Heart right ventricle (tissue), 16 donors: ENCODE data around the gene TAL1. TPM values are rescaled to one million over a fixed set of nuclear protein-coding genes. Genes with fewer than 3 reads are reported as not detected.
"Not testable (repeated sequence)": the region's sequence is repeated elsewhere in the genome, so short reads cannot be mapped to it uniquely, and the experiment has no call there.

ENCODE experiments used
- ATAC-seq, 8 donors: fragments of 200-7000 bp; cut with Tn5 transposase; one replicate each; pipeline ENCODE4 v1.9.1; 2020; ENCODE audit warnings: mild to moderate bottlenecking in 8 of 8, moderate library complexity in 8 of 8, moderate number of reproducible peaks in 1 of 8
- DNase-seq, 2 donors: peaks; one replicate each; pipeline ENCODE4 v3.0.0-alpha.2; 2020
- H3K27ac ChIP-seq, 10 donors: fragments of 200-600 bp; sonication (generic) in 2 of 10; one replicate each; pipeline versions ENCODE4 v1.5.0 to v1.8.0; 2020 to 2022; ENCODE audit warnings: mild to moderate bottlenecking in 3 of 10
- H3K27me3 ChIP-seq, 7 donors: fragments of 200-600 bp; one replicate each; pipeline ENCODE4 v1.8.0; 2021 to 2022; ENCODE audit warnings: mild to moderate bottlenecking in 2 of 7
- H3K36me3 ChIP-seq, 9 donors: fragments of 200-600 bp; sonication (generic) in 1 of 9; one replicate each; pipeline versions ENCODE4 v1.5.0 to v1.8.0; 2020 to 2022; ENCODE audit warnings: mild to moderate bottlenecking in 2 of 9
- H3K4me1 ChIP-seq, 9 donors: fragments of 200-600 bp; sonication (generic) in 1 of 9; one replicate each; pipeline versions ENCODE4 v1.5.0 to v1.8.0; 2020 to 2022; ENCODE audit warnings: mild to moderate bottlenecking in 4 of 9
- H3K4me3 ChIP-seq, 10 donors: fragments of 200-600 bp; sonication (generic) in 2 of 10; one replicate each; pipeline versions ENCODE4 v1.5.0 to v1.8.0; 2020 to 2022; ENCODE audit warnings: mild to moderate bottlenecking in 7 of 10, moderate library complexity in 2 of 10
- H3K9me3 ChIP-seq, 11 donors: fragments of 200-600 bp in 10 of 11; sonication (generic) in 2 of 11; one replicate each; pipeline versions ENCODE4 v1.5.0 to v1.8.0; 2013 to 2022; ENCODE audit warnings: mild to moderate bottlenecking in 2 of 11, control low read depth in 1 of 11, moderate library complexity in 1 of 11
- CTCF ChIP-seq, 9 donors: fragments of 200-600 bp; sonication (generic) in 2 of 9; IDR thresholded peaks; one replicate each; pipeline versions ENCODE4 v1.5.0 to v1.8.0; 2021 to 2022; ENCODE audit warnings: antibody characterized with exemption in 9 of 9, mild to moderate bottlenecking in 5 of 9, moderate library complexity in 1 of 9
- WGBS, 2 donors: extraction: QIAGEN DNeasy Blood & Tissue Kit; methylation state at CpG; one replicate each; pipeline ENCODE4 v1.1.7; 2013; ENCODE audit warnings: inconsistent platforms in 1 of 2; 5-methylcytosine and 5-hydroxymethylcytosine counted together
- intact Hi-C, 10 donors: fragments of 100-400 bp; cut with DNase I; formaldehyde crosslinking; loops; one replicate each; pipeline versions ENCODE4 v1.11.1 to v1.14.2; 2022
- long read RNA-seq, 3 donors: library from polyadenylated mRNA; unstranded; transcript quantifications; one replicate each; pipeline ENCODE4 v2.0.0, GENCODE V29; 2020 to 2021
- polyA plus RNA-seq, 2 donors: library from polyadenylated mRNA; stranded (reverse); fragments of 200-250 nt; gene quantifications; one replicate each; pipeline ENCODE4 v1.2.3, GENCODE V29; 2013
- total RNA-seq, 10 donors: library from RNA; stranded (reverse); fragmentation: NEBNext Ultra II Directional in 3 of 10; extraction: Animal tissue kit (Norgen Biotek cat#: 25700) in 3 of 10; gene quantifications; one replicate each; pipeline versions ENCODE4 v1.2.1 to v1.2.4, GENCODE V29; 2021 to 2023
- donor health status: Arrhythmogenic right ventricular cardiomyopathy.
- donor health status: ischemic (EF 13 %, LVEDD 7.1; RV severe dilation, severe dysfunction).
- donor health status: healthy with polysubstance abuse.
- donor health status: DM: no; HTN: yes; CAD: no.
- donor health status: DM: no; HTN: no; CAD: no.
- donor health status: ischemic (EF 25% LVEDD 6.9; RV normal size, moderate dysfunction).
- donor health status: ischemic (EF 25% LVEDD 5.7; RV mildly dilated, moderate dysfunction).
- donor health status: healthy.
- donor health status: DM: yes; HTN: yes; CAD: no.
- donor health status: Ischemic cardiomyopathy.
- donor health status: ischemic (EF 35%, LVEDD 5.7; RV mildly dilated, moderate dysfunction).
- donor health status: nonischemic (EF 11% LVEDD 7.7; RV severe dilation, severe dysfunction).
- donor health status: DM: yes; HTN: yes; CAD: no.
- donor health status: PGD.
- donor health status: ischemic (EF 29% LVEDD 5.4; RV normal size, mild dysfunction).
- donor health status: nonischemic (EF 23%, LVEDD 6.1; RV moderate dilation, normal function).

The TAL1 gene
- total RNA-seq: 1 to 10 TPM; 1.8 to 5.0 (median 4.0) TPM
- polyA plus RNA-seq: 1 to 10 TPM; 2.4 to 7.4 TPM
- long read RNA-seq, donor 1, partial matches to known transcripts: 0 of 2 reads
- long read RNA-seq, donor 1, other reads (novel, unspliced or antisense): 2 of 2 reads
- long read RNA-seq, donor 2, partial matches to known transcripts: 1 of 7 reads
- long read RNA-seq, donor 2, other reads (novel, unspliced or antisense): 5 of 7 reads
- long read RNA-seq, donor 3, partial matches to known transcripts: 0 of 1 reads
- long read RNA-seq, donor 3, other reads (novel, unspliced or antisense): 1 of 1 reads

GRCh38 chr1:47232187-47232874 is at the start of gene TAL1:
Gene TAL1 (minus strand): TSS chr1:47232225. CDS start chr1:47225888, 6,337 bp downstream.
- Histone ChIP-seq H3K4me1 (peaks cover 6 to 48% (median 28%) of the 10 kb centered on the region in 9 donors), H3K36me3 (no peaks in the 10 kb centered on the region), H3K27ac (peak within 1 kb of the TSS; percentile 70 to 95 (median 89)), H3K27me3 (peaks cover 32 to 89% (median 73%) of the 10 kb centered on the region in 7 donors), H3K4me3 (peak within 1 kb of the TSS; percentile 38 to 72 (median 58)), H3K9me3 (no peaks in the 10 kb centered on the region)
- ATAC-seq: peak; percentile 9 to 59 (median 44)
- intact Hi-C loops: loop anchor here in 1 of 10 donors (2.0 kb wide), 1 partner anchor 40 kb away; no protein-coding TSS in a partner anchor
- peak; percentile 27 to 41 for DNase-seq
- TF ChIP-seq CTCF (IDR thresholded peaks at IDR 0.05): no peak
- WGBS, 2 donors: 6 to 7% methylated on average over 50 to 51 of the region's 51 CpGs

GRCh38 chr1:47280142-47280541 is 48.1 kb upstream of the TAL1 start:
- Histone ChIP-seq H3K36me3 (peaks cover 0 to 54% (median 0%) of the 10 kb centered on the region in 9 donors), H3K27me3 (no peaks in the 10 kb centered on the region), H3K4me3 (no peak overlapping the region), H3K9me3 (no peaks in the 10 kb centered on the region), H3K27ac (no peak overlapping the region), H3K4me1 (peaks cover 0 to 8% (median 0%) of the 10 kb centered on the region in 9 donors)
- intact Hi-C loops: no loop called here
- ATAC-seq (no peak), DNase-seq (no peak)
- no peak for TF ChIP-seq CTCF (IDR thresholded peaks at IDR 0.05)
- 96 to 98% methylated on average over 3 of the region's 3 CpGs for WGBS, 2 donors

GRCh38 chr1:47276850-47277249 is 44.8 kb upstream of the TAL1 start:
- 85 to 89% methylated on average over 2 of the region's 2 CpGs for WGBS, 2 donors
- Histone ChIP-seq H3K4me1 (no peaks in the 10 kb centered on the region), H3K9me3 (no peaks in the 10 kb centered on the region), H3K27ac (no peak overlapping the region), H3K27me3 (no peaks in the 10 kb centered on the region), H3K36me3 (peaks cover 0 to 37% (median 0%) of the 10 kb centered on the region in 9 donors), H3K4me3 (no peak overlapping the region)
- intact Hi-C loops: no loop called here
- ATAC-seq (no peak), DNase-seq (no peak)
- no peak for TF ChIP-seq CTCF (IDR thresholded peaks at IDR 0.05)

- peaks cover 0 to 31% (median 0%) of the 10 kb centered on the region in 9 donors for H3K36me3 ChIP-seq
- H3K9me3 ChIP-seq, H3K4me3 ChIP-seq, ATAC-seq, H3K27ac ChIP-seq, intact Hi-C loops, H3K27me3 ChIP-seq, DNase-seq, H3K4me1 ChIP-seq: not testable (repeated sequence)
- 96 to 99% methylated on average over 7 of the region's 7 CpGs for WGBS, 2 donors
Observed at GRCh38 chr1:47275811-47276210, 43.8 kb upstream of the TAL1 start.

- H3K9me3 ChIP-seq, ATAC-seq, DNase-seq, H3K27me3 ChIP-seq, H3K4me1 ChIP-seq, H3K27ac ChIP-seq, H3K4me3 ChIP-seq, intact Hi-C loops: not testable (repeated sequence)
- 92 to 97% methylated on average over 8 of the region's 8 CpGs for WGBS, 2 donors
- peaks cover 0 to 51% (median 0%) of the 10 kb centered on the region in 9 donors for H3K36me3 ChIP-seq
Observed at GRCh38 chr1:47265529-47265928, 33.5 kb upstream of the TAL1 start.
